Suppressor macrophage (primary cell): ENCODE results near the gene XDH.

Experiments
- DNase-seq, 4 experiments: peaks; one replicate each; pipeline ENCODE4 v3.0.0-alpha.2; 2020 to 2022

The XDH gene

DNA sequence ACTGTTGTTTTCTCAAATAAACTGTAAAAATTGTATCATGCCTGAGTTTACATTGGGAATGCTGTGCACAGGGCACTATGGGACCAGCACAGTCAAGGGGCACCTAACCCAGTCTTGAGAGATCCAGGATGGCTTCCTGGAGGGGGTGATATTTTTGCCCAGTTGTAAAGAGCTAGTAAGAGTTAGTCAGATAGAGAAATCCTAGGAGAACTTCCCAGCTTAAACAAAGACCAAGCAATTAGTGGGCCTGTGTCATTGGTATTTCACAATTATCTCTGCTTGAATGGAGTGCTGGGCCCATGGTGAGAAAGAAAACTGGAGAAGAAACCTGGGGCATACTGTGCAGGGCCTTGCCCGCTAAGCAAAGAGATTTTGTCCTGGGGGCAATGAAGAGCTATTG is 12.2 kb downstream of the XDH start:
- no peak for DNase-seq

DNA sequence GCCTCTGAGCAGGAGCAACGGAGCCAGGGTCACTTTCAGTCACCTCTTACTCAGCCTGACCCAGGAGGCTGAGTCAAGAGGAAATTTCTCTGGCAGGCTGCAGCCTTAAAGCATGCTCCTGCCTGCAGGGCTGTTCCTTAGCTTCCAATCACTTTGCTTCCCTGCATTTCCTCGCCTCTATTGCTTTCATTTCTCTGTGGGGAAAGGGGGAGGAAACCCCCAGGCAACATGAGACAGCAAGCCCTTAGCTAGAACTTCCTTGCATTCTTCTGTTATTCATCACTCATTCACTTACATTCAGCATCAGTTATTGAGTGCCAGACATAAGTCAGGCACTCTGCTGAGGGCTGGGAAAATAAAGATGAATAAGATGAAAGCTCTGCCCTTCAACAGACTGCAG is 13.0 kb downstream of the XDH start:
- DNase-seq, result no peak

DNA sequence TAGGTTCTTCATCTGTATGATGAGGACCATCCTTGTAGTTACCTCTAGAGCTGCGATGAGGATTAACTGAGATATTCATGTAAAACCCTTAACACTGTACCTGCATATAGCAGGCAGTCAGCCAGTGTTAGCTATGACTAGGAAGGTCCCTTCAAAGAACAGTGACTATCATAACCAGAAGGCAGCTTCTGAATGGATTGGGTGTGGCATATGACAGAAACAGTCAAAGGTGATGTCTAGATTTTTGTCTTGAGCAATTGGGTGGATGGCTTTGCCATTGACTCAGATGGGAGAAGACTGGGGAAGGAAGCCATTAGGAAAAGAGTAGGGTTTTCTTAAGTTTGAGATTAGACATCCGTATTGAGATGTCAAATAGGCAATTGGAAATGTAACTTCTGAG is 15.7 kb downstream of the XDH start:
- DNase-seq, result no peak

DNA sequence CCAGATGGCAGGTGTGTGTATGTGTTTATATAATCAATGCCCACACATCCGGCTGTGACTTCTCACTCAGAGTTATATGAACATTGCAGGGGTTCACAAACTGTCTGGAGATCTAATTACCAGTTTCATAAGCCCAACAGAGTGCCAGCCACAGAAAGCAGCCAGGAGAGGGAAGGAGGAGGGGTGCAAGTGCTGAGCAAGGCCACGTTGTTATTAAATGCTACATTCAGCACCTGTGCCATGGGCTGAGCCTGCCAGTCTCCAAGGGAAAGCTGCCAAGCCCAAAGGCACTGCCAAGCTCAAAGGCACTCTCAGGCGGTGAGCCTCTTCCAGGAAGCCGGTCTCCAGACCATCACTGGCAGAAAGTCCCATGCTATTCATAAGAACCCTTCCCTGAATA is 17.4 kb downstream of the XDH start:
- no peak for DNase-seq

DNA sequence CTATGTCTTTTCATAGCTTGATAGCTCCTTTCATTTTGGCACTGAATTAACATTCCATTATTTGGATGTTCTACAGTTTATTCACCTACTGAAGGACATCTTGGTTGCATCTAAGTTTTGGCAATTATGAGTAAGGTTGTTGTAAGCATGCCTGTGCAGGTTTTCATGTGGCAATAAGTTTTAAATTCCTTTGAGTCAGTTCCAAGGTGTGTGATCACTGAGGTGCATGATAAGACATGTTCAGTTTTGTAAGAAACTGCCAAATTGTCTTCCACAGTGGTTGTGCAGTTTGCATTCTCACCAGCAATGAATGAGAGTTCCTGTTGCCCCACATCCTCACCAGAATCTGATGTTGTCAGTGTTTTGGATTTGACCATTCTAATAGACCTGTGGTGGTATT is 24.2 kb downstream of the XDH start:
- DNase-seq, result no peak

DNA sequence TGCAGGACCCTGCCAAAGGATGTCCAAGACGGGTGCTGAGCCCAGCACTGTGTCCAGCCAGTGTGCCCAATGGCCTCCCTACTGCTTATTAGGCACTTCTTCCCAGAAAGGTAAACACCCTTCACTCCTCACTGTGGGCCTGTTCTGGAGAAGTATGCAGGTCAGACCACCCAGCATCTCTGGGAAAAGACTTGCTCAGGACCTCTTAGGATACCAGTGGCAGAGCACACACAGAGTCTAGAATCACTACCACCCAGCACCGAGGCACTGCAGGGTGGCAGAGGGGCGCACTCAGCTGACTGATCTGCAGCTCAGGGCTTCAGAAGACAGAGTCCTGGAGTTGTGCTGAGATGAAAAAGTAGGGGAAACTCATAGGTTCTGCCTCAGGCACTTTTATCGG is 25.8 kb downstream of the XDH start:
- DNase-seq, result no peak

DNA sequence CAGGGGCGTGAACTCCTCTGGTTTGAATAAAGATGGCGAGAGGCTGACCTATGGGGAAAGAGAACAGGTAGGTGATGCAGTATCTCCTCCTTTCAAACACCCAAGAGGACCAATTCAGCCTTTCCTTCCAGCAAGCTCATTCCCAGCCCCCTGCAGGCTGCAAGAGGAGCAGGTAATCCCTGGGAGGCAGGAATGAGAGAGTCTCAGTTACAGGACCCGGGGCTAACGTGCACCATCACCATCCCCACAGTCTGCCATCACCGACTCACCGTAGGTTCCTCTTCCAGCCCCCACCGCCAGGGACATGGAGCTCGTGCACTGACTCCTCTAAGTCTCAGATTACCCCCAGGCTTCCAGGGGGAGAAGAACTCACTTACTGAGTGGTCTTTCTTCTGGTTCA is 26.7 kb downstream of the XDH start:
- DNase-seq, result no peak

DNA sequence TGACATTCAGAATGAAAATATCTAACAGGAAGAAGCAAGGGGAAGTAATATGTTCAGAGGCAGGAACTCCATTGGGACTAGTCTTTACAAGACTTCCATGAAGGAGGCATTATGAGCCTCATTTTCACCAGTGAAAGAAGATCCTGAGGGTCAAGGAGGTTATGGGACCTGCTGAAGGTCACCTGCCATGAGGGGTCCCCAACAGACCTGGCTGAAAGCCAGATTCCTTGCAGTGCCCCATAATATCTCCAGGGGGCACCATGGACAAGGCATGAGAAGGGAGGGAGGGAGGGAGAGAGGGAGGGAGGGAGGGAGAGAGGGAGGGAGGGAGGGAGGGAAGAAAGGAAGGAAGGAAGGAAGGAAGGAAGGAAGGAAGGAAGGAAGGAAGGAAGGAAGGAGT is 27.9 kb downstream of the XDH start:
- DNase-seq, result peak in 1 of 4 experiments; percentile 22

DNA sequence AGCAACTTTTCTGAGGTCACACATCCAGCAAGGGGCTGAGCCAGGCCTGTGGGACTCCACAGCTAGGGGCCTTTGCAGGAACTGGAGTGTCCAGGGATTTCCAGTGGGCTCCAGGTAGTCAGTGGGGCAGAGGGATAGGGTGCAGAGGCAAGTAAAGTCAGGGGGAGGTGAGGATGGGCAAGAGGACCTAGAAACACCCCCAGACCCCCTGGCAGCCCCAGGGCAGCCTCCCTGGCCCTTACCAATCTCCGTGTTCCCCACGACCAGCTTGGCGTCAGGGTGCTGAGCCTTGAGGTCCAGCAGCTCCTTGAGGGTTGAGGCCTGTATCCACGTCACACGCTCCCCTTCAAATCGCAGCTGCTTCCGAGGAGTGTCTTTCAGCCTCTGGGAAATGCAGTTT is 28.4 kb downstream of the XDH start:
- no peak for DNase-seq

DNA sequence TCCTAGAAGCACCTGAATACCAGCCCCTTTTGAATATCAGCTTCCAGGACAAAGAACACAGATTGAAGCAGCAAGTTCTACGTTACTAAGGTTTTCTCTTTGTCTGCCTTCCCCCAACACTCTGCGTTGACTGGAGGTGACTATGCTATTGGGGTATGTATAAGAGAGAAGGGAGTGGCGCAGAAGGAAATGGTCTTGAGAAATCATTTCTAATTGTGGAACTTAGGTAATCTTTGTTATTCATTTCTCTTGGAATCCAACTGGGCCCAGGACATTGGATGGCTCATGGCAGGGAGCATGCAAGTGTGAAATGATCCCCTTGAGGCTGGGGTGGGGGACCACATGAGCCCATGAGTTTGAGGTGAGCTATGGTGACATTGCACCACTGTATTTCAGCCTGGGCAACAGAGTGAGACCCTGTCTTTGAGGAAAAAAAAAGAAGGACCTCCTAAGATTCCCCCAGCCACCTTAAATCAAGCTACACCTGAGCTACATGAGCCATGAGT is 29.7 kb downstream of the XDH start:
- DNase-seq, result peak in 3 of 4 experiments; percentile 8 to 36 (median 13)

DNA sequence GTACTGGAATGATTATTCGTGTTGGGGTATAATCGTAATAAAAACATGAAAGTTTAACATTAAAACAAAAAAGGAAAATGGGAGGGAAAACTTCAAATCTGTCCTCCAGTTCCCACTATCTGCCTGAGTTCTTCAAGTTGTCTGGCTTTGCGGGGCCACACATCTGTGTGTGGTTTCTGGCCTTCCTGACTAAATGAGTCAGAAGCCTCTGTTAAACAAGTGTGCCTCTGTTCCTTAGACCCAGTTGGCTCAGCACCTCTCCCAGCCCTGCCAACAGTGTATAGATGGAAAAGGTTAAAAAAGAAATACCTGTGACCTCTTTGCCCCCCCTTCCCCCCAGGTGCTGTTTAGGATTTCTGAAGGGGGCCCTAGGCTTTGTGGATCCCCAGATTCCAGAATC is 30.2 kb downstream of the XDH start:
- peak in 1 of 4 experiments; percentile 30 for DNase-seq

DNA sequence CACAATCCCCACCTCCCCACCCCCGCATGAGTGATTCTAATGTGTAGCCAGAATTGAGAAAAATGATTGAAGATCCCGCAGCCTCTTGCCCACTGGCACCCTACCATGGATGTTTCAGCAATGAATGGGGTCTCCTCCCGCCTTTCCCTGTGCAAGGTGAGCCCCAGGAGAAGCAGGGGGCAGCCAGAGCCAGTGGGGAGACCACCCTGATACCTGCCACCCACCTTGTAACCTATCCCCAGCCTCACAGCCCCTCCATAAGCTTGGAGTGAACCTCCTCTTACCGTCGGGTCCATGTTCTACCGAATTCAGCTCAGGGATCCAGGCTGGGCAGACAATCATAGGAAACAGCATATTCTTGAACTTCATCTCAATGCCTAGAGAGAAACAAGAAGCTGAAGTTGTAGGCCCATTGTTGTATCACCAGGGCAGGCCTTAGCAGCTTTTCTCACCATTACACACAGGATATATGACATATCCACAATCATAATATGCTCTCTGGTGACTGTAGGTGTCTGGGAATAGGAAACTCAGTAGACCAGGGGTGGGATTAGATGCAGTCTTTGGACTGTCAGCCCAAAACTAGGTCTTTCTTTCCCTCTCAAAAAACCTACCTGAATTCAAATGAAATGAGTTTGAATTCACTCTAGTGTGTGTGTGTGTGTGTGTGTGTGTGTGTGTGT is 30.9 kb downstream of the XDH start:
- no peak for DNase-seq

DNA sequence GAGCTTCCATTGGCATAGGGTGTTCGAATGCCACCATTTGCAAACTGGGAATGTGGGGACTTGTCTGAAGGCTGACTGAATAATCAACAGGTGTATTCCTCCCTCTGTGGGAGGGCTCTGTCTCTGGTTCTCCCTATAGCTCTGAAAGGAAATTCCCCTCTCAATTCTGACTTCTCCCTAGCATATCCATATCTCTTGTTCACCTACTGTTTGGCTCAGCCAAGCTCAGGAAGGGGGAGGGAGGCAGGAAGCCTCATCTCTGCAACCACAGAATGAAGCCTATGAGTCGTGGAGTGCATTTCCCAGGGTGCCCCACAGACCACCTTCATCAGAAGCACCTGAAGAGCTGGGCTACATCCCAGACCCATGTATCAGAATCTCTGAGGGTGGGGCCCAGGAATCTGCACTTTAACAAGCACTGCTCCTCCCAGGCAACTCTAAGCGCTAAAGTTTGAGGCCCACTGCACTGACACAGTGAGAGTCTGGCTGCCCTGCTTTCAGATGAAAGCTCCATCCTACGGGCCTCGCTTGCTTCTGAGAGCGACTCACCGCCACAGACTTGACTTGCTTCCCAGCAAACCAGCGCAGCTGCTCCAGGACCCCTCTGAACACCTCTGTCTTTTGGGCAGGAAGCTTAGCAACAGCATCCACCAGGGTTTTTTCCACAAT is 32.0 kb downstream of the XDH start:
- no peak for DNase-seq

DNA sequence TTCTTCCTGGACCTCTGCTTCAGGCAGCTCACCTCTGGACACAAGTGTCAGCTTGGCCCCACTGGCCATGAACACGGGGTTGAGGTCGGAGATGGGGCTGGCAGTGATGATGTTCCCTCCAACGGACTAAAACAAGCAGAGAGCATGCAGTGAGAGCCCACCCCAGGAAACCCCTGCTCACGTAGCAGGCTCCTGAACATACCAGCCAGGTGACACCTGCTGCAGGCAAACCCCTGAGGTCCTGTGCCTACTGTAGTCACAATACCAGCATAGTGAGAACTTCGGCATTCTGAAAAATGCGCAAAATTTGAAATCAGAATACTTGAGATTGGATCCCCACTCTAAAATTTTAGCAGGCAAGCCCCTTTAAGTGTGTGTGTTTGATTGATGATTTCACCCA is 32.9 kb downstream of the XDH start:
- DNase-seq, result no peak

DNA sequence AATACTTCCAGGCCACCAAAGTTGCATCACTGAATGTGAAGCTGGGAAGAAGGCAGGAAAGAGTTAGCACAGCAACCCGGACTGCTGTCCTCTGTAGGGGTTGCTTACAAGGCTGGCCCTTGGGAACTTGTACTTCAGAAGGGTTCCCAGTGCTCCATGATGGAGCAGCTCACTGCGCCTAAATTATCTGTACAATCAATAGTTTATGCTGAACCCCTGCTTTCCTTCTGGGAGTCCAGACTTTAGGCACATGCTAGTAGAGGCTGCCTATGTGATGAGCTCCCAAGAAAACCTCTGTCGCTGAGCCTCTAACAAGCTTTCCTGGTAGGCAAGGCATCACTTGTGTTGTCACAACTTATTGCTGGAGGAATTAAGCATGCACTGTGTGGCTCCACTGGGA is 34.3 kb downstream of the XDH start:
- DNase-seq, result no peak

DNA sequence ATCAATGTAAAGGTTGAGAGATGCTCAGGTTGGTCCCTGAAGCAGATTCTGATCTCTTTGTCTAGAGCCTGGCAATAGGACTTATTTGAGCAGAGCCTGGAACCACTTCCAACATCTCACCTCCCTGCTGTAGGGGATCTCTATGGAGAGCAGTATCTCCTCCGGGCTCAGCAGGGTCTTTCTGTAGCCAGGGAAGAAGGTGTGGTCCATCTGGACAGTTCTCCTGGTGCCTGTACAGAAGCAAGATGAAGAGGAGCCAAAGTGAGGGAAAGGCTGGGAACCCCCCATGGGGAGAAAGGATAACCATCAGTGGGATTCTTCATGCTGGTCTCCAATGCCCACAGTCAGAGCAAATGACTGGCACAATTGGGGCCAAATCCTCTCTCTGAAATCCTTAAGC is 34.8 kb downstream of the XDH start:
- no peak for DNase-seq

DNA sequence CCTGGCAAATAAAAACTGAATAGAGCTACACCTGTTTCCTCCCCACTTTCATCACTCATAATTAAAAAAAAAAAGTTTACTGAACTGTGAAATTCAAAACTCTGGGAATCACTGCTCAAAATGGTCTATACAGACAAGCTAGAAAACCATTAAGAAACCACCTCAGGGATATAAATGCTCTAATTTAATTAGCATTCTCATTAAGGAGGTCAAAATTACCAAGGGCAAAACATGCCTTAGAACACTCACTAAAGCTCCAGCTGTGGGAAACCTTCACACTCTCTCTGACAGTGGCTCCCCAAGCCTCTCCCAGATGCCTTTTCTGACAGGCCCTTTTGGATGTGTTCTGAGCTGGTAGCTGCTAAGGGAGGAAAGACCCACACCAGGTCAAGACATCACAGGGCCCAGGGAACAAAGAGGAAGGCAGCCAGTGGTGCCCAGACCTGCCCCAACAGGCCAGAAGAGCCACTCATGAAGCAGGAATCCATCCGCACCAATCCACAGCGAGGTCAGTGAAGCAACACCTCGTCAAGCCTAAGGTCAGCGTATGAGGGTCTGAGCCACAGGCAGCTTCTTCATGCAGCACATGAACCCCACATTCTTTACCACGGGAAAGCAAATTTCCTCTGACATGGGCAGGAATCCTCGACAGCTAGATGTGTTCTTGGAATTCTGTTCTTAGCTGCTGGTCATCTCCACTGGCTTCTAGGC is 35.6 kb downstream of the XDH start:
- no peak for DNase-seq

DNA sequence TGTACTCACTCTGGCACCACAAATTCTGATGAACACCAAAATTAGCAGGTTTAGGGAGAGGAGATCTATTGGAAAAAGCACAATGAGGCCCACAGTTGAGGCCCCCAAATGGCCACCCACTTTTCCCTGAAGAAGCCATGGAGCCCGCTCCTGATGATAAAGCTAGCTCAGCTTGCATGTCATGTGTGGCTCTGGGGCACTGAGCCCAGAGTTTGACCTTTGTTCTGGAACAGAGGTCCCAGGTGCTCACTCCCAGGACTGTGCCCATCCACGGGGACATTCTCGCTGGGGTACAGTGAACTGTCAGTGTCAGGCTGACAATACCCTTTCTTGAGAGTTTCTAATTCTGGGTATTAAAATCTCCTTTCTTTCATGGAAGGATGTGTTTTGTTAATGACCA is 36.2 kb downstream of the XDH start:
- DNase-seq, result no peak

DNA sequence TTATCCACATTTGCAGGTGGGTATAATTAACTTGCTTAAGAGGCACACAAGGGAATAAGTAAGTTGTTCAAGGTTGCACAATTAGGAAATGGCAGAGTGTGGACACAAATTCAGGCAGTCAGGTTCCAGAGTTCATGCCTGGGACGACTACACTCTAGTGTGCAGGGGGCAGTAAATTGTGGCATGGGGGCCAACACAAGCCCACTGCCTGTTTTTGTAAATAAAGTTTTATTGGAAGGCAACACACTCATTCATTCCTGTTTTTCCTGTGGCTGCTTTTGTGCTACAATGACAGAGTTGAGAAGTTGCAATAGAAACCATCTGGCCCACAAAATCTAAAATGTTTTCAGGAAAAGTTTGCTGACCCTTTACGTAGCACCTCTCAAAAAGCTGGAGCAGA is 41.4 kb downstream of the XDH start:
- DNase-seq, result no peak

DNA sequence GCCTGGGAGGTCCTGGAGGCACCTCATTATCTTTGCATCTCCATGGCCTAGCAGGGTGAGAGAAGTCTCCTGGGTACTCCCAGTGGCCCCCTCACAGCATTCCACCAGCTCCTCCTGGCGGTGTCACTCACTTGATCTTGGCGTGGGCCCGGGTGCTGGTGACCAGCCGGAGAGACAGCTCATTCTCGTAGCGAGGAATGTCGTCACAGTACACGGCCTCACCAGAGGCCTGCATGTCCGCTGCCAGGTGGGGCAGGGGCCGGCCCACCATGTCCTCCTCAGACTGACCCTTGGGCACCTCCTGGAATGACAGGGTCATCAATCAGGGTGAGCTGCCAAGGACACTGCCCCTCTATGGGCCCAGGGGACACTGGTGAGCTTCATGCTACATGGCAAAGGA is 42.4 kb downstream of the XDH start:
- no peak for DNase-seq

DNA sequence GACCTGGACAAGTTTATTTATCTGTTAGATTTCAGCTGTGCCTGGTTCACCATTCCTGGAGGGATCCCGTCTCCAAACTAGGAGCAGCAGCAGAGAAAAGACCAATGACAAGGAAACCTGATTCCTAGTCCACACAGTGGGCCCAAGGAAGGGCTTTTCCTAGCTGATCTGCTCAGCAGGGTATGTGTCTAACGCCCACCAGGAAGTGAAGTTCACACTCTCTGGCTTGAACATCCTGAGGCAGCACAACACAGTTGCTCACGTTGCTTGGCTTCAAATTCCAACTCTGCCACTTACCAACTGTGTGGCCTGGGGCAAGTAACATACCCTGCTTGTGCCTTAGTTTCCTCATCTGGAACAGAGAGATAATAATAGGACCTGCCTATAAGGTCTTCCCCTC is 42.9 kb downstream of the XDH start:
- DNase-seq, result no peak

DNA sequence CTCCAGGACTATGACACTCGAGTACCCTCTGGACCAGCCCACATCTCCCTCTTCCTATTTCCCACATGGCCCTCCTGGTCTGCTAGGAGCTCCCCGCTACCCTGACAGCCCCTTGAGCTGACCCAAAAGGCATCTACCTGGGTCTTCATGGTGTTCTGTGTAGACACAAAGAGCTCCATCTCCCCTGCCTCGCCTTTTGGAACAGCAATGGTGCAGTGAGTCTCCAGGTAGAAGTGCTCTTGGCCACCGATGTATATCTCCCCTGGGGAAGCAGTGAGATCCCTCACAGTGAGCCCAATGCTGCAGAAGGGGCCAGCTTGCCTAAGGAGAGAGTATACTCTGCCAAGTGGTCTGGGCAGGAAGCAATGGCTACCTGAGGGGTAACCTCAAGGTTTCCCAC is 47.8 kb downstream of the XDH start:
- DNase-seq, result no peak

DNA sequence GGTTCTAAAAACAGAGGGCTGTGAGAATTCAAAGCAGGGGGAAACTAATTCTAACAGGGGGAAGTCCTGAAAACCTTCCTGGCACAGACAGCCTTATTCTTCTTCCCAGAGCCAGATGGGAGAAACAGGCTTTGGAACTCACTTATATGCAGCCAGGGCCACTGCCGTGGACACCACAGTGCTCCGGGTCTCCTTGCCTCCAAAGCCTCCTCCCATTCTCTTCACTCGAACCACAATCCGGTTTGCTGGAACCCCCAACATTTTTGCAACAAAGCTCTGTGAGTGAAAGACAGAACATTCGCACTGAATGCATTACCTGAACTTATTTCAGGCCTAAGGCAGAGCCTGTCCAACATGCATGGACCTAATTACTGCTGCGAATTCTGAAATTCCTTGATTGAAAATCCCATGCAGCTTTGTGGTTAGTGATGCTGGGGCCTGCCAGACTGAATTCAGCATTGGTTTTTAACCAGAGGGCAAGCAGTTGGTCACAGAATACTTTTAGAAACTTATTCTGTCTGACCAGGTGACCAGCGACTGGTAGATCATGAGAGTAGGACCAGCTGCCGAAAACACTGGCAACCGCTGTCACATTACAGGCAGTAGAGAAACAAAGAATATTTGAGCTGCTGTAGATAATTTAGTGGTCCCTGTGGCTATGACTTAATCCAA is 48.6 kb downstream of the XDH start:
- no peak for DNase-seq
